ENCODE data around the gene PDP2. TPM values are rescaled to one million over a fixed set of nuclear protein-coding genes. Genes with fewer than 3 reads are reported as not detected.

The PDP2 gene
- total RNA-seq, 2 experiments from 2014 or later = 13.8 to 29.2 TPM

DNA sequence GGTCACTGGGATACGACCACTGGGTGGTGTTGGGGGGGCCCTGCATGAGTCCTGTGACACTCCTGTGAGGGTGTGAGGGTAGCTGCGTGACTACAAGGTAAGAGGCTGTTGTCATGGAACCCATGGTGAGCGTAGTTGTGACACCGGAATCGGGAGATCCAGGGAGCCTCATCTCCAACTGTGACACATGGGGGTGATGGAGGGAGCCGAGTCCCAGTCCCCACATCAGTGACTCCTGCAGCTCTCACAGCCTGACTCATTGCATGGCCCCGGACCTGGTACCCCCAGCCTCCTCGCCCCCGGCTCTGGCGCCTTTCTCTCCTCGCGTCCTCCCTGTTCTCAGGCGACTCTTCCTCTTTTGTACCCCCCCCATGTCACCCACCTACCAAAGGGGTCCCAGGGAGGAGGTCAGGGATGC lies 24.1 kb downstream of the PDP2 start:
- Histone ChIP-seq H4K20me1 (ENCODE audit: insufficient read depth, low read length) (no peaks in the 10 kb centered on the region), H3K4me3 (ENCODE audit: low read depth, low read length, poor library complexity, severe bottlenecking) (no peak overlapping the region), H3K79me2 (ENCODE audit: insufficient read depth, low read depth, low read length) (no peaks in the 10 kb centered on the region), H3K27ac (ENCODE audit: low read depth, low read length, poor library complexity, severe bottlenecking) (no peak overlapping the region), H3K9me3 (ENCODE audit: low read length) (no peaks in the 10 kb centered on the region), H3K9me2 (ENCODE audit: insufficient read depth, low read length) (no peaks in the 10 kb centered on the region), H3K36me3 (ENCODE audit: insufficient read depth, low read length) (no peaks in the 10 kb centered on the region), H3K4me1 (ENCODE audit: insufficient read depth, low read length, poor library complexity, severe bottlenecking) (no peaks in the 10 kb centered on the region), H2AFZ (ENCODE audit: low read length) (no peak overlapping the region), H3K4me2 (ENCODE audit: low read length) (no peak overlapping the region)
- no TSS peak for BruUV-seq (replicated peaks)
- CTCF ChIA-PET (ENCODE audit: unreplicated experiment) = no interaction called here
- POLR2A ChIA-PET = interaction anchor here (0.7 kb wide), 1 partner anchor 9 kb away, joined by 3 read pairs; no protein-coding TSS in a partner anchor
- intact Hi-C loops (cut with micrococcal nuclease; ENCODE audit: unreplicated experiment) = no loop called here
- no peak for DNase-seq (ENCODE audit: low spot score)
- TF ChIP-seq EZH2phosphoT487 (IDR thresholded peaks at IDR 0.05; ENCODE audit: borderline replicate concordance, low read depth, low read length) = no peak
- TF ChIP-seq, protein P1, sequence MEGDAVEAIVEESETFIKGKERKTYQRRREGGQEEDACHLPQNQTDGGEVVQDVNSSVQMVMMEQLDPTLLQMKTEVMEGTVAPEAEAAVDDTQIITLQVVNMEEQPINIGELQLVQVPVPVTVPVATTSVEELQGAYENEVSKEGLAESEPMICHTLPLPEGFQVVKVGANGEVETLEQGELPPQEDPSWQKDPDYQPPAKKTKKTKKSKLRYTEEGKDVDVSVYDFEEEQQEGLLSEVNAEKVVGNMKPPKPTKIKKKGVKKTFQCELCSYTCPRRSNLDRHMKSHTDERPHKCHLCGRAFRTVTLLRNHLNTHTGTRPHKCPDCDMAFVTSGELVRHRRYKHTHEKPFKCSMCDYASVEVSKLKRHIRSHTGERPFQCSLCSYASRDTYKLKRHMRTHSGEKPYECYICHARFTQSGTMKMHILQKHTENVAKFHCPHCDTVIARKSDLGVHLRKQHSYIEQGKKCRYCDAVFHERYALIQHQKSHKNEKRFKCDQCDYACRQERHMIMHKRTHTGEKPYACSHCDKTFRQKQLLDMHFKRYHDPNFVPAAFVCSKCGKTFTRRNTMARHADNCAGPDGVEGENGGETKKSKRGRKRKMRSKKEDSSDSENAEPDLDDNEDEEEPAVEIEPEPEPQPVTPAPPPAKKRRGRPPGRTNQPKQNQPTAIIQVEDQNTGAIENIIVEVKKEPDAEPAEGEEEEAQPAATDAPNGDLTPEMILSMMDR (conservative IDR thresholded peaks at IDR 0.05; ENCODE audit: low read length) = no peak

DNA sequence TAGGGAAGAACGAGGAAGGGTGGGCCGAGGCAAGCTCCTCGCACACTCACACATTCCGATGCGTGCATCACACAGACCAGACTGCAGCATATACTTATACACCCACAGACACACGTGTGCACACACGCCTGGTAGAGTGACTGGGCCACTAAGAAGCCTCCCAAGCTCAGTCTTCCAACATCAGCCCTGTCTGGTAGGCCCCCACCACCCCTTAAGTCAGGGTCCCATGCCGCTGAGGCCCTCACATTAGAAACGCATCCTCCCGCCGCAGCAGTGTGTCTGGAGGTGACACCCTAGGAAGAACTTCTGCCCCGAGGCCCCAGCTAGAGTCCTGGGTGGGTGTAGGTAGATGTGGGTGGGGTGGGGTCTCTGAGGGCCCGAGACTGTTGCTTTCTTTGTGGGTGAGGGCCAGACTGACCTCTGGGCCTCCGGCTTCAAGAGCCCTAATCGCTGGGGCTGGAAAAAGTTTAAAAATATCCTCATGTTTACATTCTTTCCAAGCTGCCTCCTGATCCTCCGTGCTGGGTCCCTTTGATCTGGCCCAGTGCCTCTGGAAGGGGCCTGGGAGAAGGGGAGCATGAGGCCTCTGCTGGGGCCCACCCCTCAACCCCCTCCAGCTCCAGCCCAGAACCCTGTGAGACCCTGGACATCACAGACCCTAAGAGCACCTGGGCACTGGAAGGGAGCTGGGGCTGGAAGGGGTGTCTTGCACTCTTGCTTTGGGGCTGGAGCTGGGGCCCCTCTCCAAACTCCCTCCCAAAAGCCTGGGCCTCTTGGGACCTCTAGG lies 24.7 kb downstream of the PDP2 start:
- H3K9me3 ChIP-seq (ENCODE audit: low read length) = no peaks in the 10 kb centered on the region
- TF ChIP-seq, protein P1 (conservative IDR thresholded peaks at IDR 0.05; ENCODE audit: low read length) = no peak
- no peak for TF ChIP-seq EZH2phosphoT487 (IDR thresholded peaks at IDR 0.05; ENCODE audit: borderline replicate concordance, low read depth, low read length)
- H3K4me2 ChIP-seq (ENCODE audit: low read length) = no peak overlapping the region
- no peak for DNase-seq (ENCODE audit: low spot score)
- no peak overlapping the region for H3K27ac ChIP-seq (ENCODE audit: low read depth, low read length, poor library complexity, severe bottlenecking)
- POLR2A ChIA-PET = interaction anchor here (0.7 kb wide), 1 partner anchor 10 kb away, joined by 3 read pairs; no protein-coding TSS in a partner anchor
- H3K79me2 ChIP-seq (ENCODE audit: insufficient read depth, low read depth, low read length) = no peaks in the 10 kb centered on the region
- intact Hi-C loops (cut with micrococcal nuclease; ENCODE audit: unreplicated experiment) = no loop called here
- no peak overlapping the region for H2AFZ ChIP-seq (ENCODE audit: low read length)
- H3K36me3 ChIP-seq (ENCODE audit: insufficient read depth, low read length) = no peaks in the 10 kb centered on the region
- H3K4me1 ChIP-seq (ENCODE audit: insufficient read depth, low read length, poor library complexity, severe bottlenecking) = no peaks in the 10 kb centered on the region
- CTCF ChIA-PET (ENCODE audit: unreplicated experiment) = no interaction called here
- BruUV-seq (replicated peaks) = no TSS peak
- H3K9me2 ChIP-seq (ENCODE audit: insufficient read depth, low read length) = no peaks in the 10 kb centered on the region
- H3K4me3 ChIP-seq (ENCODE audit: low read depth, low read length, poor library complexity, severe bottlenecking) = no peak overlapping the region
- H4K20me1 ChIP-seq (ENCODE audit: insufficient read depth, low read length) = no peaks in the 10 kb centered on the region

Measured in OCI-LY7 (cell line).